ENCODE data around the gene BCAR1. TPM values are rescaled to one million over a fixed set of nuclear protein-coding genes. Genes with fewer than 3 reads are reported as not detected.
A peak's percentile ranks its signal among the peaks of the same experiment; 100 is the strongest.

The BCAR1 gene
- total and polyA plus RNA-seq, 2 of the 13 experiments (the other 11 are each of a cell fraction or from before 2014, with no cell fraction given) = 48.1 to 51.7 TPM

DNA sequence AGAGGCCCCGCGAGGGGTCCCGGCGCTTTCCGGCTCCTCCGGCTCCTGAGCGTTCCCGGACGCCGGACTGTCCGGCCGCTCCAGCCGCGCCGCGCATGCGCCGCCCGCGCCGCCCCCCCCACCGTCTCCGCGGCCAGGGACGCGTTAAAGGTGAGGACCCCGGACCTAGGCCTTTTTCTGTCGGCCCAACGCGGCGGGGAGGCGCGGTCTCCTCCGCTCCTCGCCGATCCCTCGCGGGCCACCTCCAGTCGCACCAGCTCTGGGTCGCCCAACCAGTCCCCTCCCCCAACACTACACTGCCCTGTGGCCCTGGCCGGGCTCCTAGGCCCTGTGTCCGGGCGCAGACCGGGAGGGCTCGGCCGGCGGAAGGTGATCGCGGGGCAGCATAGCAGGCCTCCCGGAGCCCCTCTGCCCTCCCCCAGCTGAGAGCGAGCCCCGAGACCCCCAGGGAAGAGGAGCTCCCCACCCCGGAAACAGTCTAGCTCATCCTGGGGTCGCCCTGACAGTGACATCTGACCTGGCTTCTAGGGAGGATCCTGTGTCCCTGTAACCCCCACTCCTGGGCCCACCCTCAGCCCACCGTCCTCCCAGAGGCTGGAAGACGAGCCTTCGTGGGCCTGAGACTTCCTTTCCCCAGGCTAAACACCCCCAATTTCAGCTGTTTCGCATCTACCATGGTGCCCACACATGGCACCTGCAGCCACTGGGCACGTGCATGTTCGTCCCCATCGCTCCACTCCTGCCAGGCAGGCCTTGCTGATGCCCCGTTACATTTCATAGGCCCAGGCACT lies 14.7 kb upstream of the BCAR1 start (continued):
- TF ChIP-seq, protein P1, sequence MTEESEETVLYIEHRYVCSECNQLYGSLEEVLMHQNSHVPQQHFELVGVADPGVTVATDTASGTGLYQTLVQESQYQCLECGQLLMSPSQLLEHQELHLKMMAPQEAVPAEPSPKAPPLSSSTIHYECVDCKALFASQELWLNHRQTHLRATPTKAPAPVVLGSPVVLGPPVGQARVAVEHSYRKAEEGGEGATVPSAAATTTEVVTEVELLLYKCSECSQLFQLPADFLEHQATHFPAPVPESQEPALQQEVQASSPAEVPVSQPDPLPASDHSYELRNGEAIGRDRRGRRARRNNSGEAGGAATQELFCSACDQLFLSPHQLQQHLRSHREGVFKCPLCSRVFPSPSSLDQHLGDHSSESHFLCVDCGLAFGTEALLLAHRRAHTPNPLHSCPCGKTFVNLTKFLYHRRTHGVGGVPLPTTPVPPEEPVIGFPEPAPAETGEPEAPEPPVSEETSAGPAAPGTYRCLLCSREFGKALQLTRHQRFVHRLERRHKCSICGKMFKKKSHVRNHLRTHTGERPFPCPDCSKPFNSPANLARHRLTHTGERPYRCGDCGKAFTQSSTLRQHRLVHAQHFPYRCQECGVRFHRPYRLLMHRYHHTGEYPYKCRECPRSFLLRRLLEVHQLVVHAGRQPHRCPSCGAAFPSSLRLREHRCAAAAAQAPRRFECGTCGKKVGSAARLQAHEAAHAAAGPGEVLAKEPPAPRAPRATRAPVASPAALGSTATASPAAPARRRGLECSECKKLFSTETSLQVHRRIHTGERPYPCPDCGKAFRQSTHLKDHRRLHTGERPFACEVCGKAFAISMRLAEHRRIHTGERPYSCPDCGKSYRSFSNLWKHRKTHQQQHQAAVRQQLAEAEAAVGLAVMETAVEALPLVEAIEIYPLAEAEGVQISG (CRISPR knock-in tag; IDR thresholded peaks at IDR 0.05) = peak; percentile 83
- no peak for TF ChIP-seq SRSF9 (IDR thresholded peaks at IDR 0.05; ENCODE audit: borderline replicate concordance, insufficient read depth, low read depth, low read length, poor library complexity, severe bottlenecking)
- TF ChIP-seq ZFAT (CRISPR knock-in tag; conservative IDR thresholded peaks at IDR 0.05) = no peak
- TF ChIP-seq SP140L (CRISPR knock-in tag; IDR thresholded peaks at IDR 0.05; ENCODE audit: borderline replicate concordance) = no peak
- no peak for TF ChIP-seq ZHX2 (IDR thresholded peaks at IDR 0.05; ENCODE audit: low read depth)
- TF ChIP-seq ZHX2 (CRISPR knock-in tag; IDR thresholded peaks at IDR 0.05; ENCODE audit: borderline replicate concordance) = 0 out of 2 replicates have a peak, but pooled peaks have one; percentile 24
- no peak for TF ChIP-seq RAD51 (IDR thresholded peaks at IDR 0.05; ENCODE audit: borderline replicate concordance)
- TF ChIP-seq ZNF343 (CRISPR knock-in tag; IDR thresholded peaks at IDR 0.05) = peak; percentile 81; the same call in 1 of the 2 replicates
- no peak for TF ChIP-seq PAF1 (CRISPR knock-in tag; IDR thresholded peaks at IDR 0.05)
- TF ChIP-seq SRF (IDR thresholded peaks at IDR 0.05; ENCODE audit: low read depth, low read length) = no peak
- TF ChIP-seq MAFF (IDR thresholded peaks at IDR 0.05; ENCODE audit: low read depth, low read length) = no peak
- TF ChIP-seq GLI4 (CRISPR knock-in tag; IDR thresholded peaks at IDR 0.05; ENCODE audit: borderline replicate concordance) = no peak
- TF ChIP-seq, protein P2, sequence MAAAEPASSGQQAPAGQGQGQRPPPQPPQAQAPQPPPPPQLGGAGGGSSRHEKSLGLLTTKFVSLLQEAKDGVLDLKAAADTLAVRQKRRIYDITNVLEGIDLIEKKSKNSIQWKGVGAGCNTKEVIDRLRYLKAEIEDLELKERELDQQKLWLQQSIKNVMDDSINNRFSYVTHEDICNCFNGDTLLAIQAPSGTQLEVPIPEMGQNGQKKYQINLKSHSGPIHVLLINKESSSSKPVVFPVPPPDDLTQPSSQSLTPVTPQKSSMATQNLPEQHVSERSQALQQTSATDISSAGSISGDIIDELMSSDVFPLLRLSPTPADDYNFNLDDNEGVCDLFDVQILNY (CRISPR knock-in tag; conservative IDR thresholded peaks at IDR 0.05) = 0 out of 2 replicates have a peak, but pooled peaks have one; percentile 43
- TF ChIP-seq, protein P3, sequence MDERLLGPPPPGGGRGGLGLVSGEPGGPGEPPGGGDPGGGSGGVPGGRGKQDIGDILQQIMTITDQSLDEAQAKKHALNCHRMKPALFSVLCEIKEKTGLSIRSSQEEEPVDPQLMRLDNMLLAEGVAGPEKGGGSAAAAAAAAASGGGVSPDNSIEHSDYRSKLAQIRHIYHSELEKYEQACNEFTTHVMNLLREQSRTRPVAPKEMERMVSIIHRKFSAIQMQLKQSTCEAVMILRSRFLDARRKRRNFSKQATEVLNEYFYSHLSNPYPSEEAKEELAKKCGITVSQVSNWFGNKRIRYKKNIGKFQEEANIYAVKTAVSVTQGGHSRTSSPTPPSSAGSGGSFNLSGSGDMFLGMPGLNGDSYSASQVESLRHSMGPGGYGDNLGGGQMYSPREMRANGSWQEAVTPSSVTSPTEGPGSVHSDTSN (CRISPR knock-in tag; IDR thresholded peaks at IDR 0.05) = no peak

Data from HepG2 (cell line).